ENCODE measurements around the gene DDOST. TPM values are rescaled to one million over a fixed set of nuclear protein-coding genes. Genes with fewer than 3 reads are reported as not detected.

DDOST gene
- polyA plus RNA-seq, 1 donor (not counting 4 experiments of a cell fraction or from before 2014, with no cell fraction given): 263 TPM

DNA sequence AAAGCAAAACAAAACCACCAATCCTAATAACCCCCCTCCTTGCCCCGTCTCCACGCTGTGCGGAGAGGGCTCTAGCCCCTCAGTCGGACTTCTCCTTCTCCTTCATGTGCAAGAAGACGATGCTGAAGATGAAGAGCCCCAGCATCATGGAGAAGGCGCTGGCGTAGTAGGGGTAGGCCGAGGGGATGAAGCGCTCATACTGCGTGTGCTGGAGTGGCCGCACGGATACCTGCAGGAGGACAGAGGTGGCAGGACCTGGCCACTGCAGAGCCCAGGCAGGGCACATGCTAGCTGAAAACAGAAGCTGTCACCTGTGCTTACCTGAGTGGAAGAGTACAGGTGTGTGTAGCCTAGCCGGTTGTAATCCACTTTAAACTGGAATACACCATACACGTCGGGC lies 8.9 kb downstream of the DDOST start:
- no peak overlapping the region for H2AFZ ChIP-seq (ENCODE audit: control insufficient read depth, low read length)
- no peak overlapping the region for H3K4me2 ChIP-seq (ENCODE audit: control insufficient read depth, extremely low read depth, insufficient read depth, low read depth, low read length)
- dilution Hi-C loops (cut with MboI; ENCODE audit: extremely low pct_ligation_motif_present, low sequenced_read_pairs): no loop called here
- peaks cover 4% of the 10 kb centered on the region for H4K20me1 ChIP-seq (ENCODE audit: control insufficient read depth, extremely low read depth, insufficient read depth, low read length)
- no peak overlapping the region for H3K4me3 ChIP-seq (ENCODE audit: control insufficient read depth in 2 of 3, extremely low read depth in 1 of 3, insufficient read depth in 2 of 3, low read depth in 1 of 3, low read length in 3 of 3)
- no peak for FAIRE-seq
- H3K9me3 ChIP-seq (ENCODE audit: control insufficient read depth, low read depth, low read length): no peaks in the 10 kb centered on the region
- peaks cover 21% of the 10 kb centered on the region for H3K79me2 ChIP-seq (ENCODE audit: control insufficient read depth, insufficient read depth, low read length)
- H3K9me1 ChIP-seq (ENCODE audit: control insufficient read depth, extremely low read depth, insufficient read depth, low read length): no peaks in the 10 kb centered on the region
- no peaks in the 10 kb centered on the region for H3K4me1 ChIP-seq (ENCODE audit: control insufficient read depth, extremely low read depth, insufficient read depth, low read length)
- H3K36me3 ChIP-seq (ENCODE audit: control insufficient read depth in 2 of 2, extremely low read depth in 1 of 2, insufficient read depth in 2 of 2, low read length in 2 of 2): peaks cover 52 to 67% of the 10 kb centered on the region in 2 experiments
- TF ChIP-seq, protein P1, sequence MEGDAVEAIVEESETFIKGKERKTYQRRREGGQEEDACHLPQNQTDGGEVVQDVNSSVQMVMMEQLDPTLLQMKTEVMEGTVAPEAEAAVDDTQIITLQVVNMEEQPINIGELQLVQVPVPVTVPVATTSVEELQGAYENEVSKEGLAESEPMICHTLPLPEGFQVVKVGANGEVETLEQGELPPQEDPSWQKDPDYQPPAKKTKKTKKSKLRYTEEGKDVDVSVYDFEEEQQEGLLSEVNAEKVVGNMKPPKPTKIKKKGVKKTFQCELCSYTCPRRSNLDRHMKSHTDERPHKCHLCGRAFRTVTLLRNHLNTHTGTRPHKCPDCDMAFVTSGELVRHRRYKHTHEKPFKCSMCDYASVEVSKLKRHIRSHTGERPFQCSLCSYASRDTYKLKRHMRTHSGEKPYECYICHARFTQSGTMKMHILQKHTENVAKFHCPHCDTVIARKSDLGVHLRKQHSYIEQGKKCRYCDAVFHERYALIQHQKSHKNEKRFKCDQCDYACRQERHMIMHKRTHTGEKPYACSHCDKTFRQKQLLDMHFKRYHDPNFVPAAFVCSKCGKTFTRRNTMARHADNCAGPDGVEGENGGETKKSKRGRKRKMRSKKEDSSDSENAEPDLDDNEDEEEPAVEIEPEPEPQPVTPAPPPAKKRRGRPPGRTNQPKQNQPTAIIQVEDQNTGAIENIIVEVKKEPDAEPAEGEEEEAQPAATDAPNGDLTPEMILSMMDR (optimal IDR thresholded peaks at IDR 0.05 in 1 of 3, IDR thresholded peaks at IDR 0.05 in 1 of 3, conservative IDR thresholded peaks at IDR 0.05 in 1 of 3; ENCODE audit: extremely low read depth in 1 of 3, insufficient read depth in 2 of 3, low read length in 3 of 3): no peak
- TF ChIP-seq EZH2 (IDR thresholded peaks at IDR 0.05; ENCODE audit: low read length): no peak
- no peak overlapping the region for H3K27ac ChIP-seq (ENCODE audit: control insufficient read depth, insufficient read depth, low read length)
- no peak overlapping the region for H3K9ac ChIP-seq (ENCODE audit: control insufficient read depth, extremely low read depth, insufficient read depth, low read length)
- DNase-seq (ENCODE audit: low read depth, low spot score): no peak
- H3K27me3 ChIP-seq (ENCODE audit: control insufficient read depth, extremely low read depth, insufficient read depth, low read length): no peaks in the 10 kb centered on the region

DNA sequence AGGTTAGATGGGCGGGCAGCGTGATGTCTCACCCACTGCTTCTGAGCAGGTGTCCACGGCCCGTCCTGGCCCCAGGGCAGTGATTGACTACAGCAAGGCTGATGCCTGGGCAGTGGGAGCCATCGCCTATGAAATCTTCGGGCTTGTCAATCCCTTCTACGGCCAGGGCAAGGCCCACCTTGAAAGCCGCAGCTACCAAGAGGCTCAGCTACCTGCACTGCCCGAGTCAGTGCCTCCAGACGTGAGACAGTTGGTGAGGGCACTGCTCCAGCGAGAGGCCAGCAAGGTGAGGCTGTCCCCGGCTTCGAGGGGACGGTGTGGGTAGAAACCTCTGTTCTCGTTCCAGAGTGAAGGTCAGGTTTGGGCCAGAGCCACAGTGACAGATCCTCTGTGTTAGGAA lies 12.2 kb downstream of the DDOST start:
- Histone ChIP-seq H3K4me1 (ENCODE audit: control insufficient read depth, extremely low read depth, insufficient read depth, low read length) (no peaks in the 10 kb centered on the region), H3K4me3 (ENCODE audit: control insufficient read depth in 2 of 3, extremely low read depth in 1 of 3, insufficient read depth in 2 of 3, low read depth in 1 of 3, low read length in 3 of 3) (no peak overlapping the region), H3K9me1 (ENCODE audit: control insufficient read depth, extremely low read depth, insufficient read depth, low read length) (no peaks in the 10 kb centered on the region), H2AFZ (ENCODE audit: control insufficient read depth, low read length) (no peak overlapping the region), H3K9me3 (ENCODE audit: control insufficient read depth, low read depth, low read length) (no peaks in the 10 kb centered on the region), H3K27me3 (ENCODE audit: control insufficient read depth, extremely low read depth, insufficient read depth, low read length) (no peaks in the 10 kb centered on the region), H3K4me2 (ENCODE audit: control insufficient read depth, extremely low read depth, insufficient read depth, low read depth, low read length) (no peak overlapping the region), H3K27ac (ENCODE audit: control insufficient read depth, insufficient read depth, low read length) (no peak overlapping the region), H3K79me2 (ENCODE audit: control insufficient read depth, insufficient read depth, low read length) (no peaks in the 10 kb centered on the region), H3K9ac (ENCODE audit: control insufficient read depth, extremely low read depth, insufficient read depth, low read length) (no peak overlapping the region), H4K20me1 (ENCODE audit: control insufficient read depth, extremely low read depth, insufficient read depth, low read length) (no peaks in the 10 kb centered on the region), H3K36me3 (ENCODE audit: control insufficient read depth in 2 of 2, extremely low read depth in 1 of 2, insufficient read depth in 2 of 2, low read length in 2 of 2) (peaks cover 42 to 50% of the 10 kb centered on the region in 2 experiments)
- DNase-seq (ENCODE audit: low read depth, low spot score) (no peak), FAIRE-seq (no peak)
- dilution Hi-C loops (cut with MboI; ENCODE audit: extremely low pct_ligation_motif_present, low sequenced_read_pairs): no loop called here
- TF ChIP-seq EZH2 (IDR thresholded peaks at IDR 0.05; ENCODE audit: low read length): no peak
- TF ChIP-seq, protein P1 (optimal IDR thresholded peaks at IDR 0.05 in 1 of 3, IDR thresholded peaks at IDR 0.05 in 1 of 3, conservative IDR thresholded peaks at IDR 0.05 in 1 of 3; ENCODE audit: extremely low read depth in 1 of 3, insufficient read depth in 2 of 3, low read length in 3 of 3): no peak

Measured in keratinocyte (primary cell).